GM18505 (cell line): Measurements from ENCODE around the gene IVNS1ABP.

ENCODE experiments used
- ATAC-seq: cut with Tn5 transposase; IDR thresholded peaks from one replicate; pipeline ENCODE4 v1.9.1; 2021; ENCODE audit not compliant: unreplicated experiment
- POLR2A ChIP-seq: IDR thresholded peaks from 4 replicates; pipeline ENCODE4 v1.6.1; 2011; ENCODE audit warnings: borderline replicate concordance; ENCODE audit not compliant: insufficient read depth, insufficient read length; ENCODE audit errors: extremely low read depth

Gene IVNS1ABP

GRCh38 chr1:185319139-185319475 lies 2.1 kb upstream of the IVNS1ABP start:
- TF ChIP-seq POLR2A = no peak
- no peak for ATAC-seq

GRCh38 chr1:185318431-185319138 lies 1.5 kb upstream of the IVNS1ABP start:
- no peak for ATAC-seq

GRCh38 chr1:185317886-185318310 lies 855 bp upstream of the IVNS1ABP start:
- ATAC-seq = peak; percentile 44
- no peak for TF ChIP-seq POLR2A

More at GRCh38 chr1:185318431-185319138, 1.5 kb upstream of the IVNS1ABP start:
- no peak for TF ChIP-seq POLR2A

- ATAC-seq = peak; percentile 49
- no peak for TF ChIP-seq POLR2A
Observed at GRCh38 chr1:185316163-185317033, 645 bp downstream of the IVNS1ABP start.

- no peak for TF ChIP-seq POLR2A
- ATAC-seq = no peak
Observed at GRCh38 chr1:185315445-185316071, 1.5 kb downstream of the IVNS1ABP start.

GRCh38 chr1:185314411-185314810 lies 2.6 kb downstream of the IVNS1ABP start:
- TF ChIP-seq POLR2A = no peak
- no peak for ATAC-seq

GRCh38 chr1:185312361-185313138 lies 4.5 kb downstream of the IVNS1ABP start:
- TF ChIP-seq POLR2A = no peak
- no peak for ATAC-seq

- TF ChIP-seq POLR2A = no peak
- no peak for ATAC-seq
Observed at GRCh38 chr1:185311589-185312225, 5.3 kb downstream of the IVNS1ABP start.

- ATAC-seq = no peak
- TF ChIP-seq POLR2A = no peak
Observed at GRCh38 chr1:185309566-185309965, 7.5 kb downstream of the IVNS1ABP start.

GRCh38 chr1:185308126-185308525 lies 8.9 kb downstream of the IVNS1ABP start:
- ATAC-seq = no peak
- no peak for TF ChIP-seq POLR2A

GRCh38 chr1:185305419-185305818 lies 11.6 kb downstream of the IVNS1ABP start:
- no peak for ATAC-seq
- no peak for TF ChIP-seq POLR2A

GRCh38 chr1:185300152-185300551 lies 16.9 kb downstream of the IVNS1ABP start:
- TF ChIP-seq POLR2A = no peak
- ATAC-seq = no peak
